Thoracic aorta (tissue), 2 donors: ENCODE measurements around the gene STX16. TPM values are rescaled to one million over a fixed set of nuclear protein-coding genes. Genes with fewer than 3 reads are reported as not detected.

Experiments
- ATAC-seq: fragments of 150-250 bp; one replicate; pipeline ENCODE4 v1.8.0; 2017; ENCODE audit warnings: low read depth; ENCODE audit not compliant: insufficient number of reproducible peaks, low FRiP score
- DNase-seq: peaks from one replicate; pipeline ENCODE4 v3.0.0-alpha.2; 2020; ENCODE audit warnings: low spot score
- H3K27ac ChIP-seq, 2 donors: fragments of 200-600 bp; sonication (generic); 1 replicate in 1 of 2; 2 replicates in 1 of 2; pipeline ENCODE4 v1.5.1; 2016; ENCODE audit warnings: mild to moderate bottlenecking in 2 of 2, moderate library complexity in 2 of 2
- H3K27me3 ChIP-seq: fragments of 200-600 bp; sonication (generic); replicated peaks from 2 replicates; pipeline ENCODE4 v1.6.0; 2016; ENCODE audit warnings: mild to moderate bottlenecking; ENCODE audit not compliant: insufficient read depth
- H3K36me3 ChIP-seq: fragments of 200-600 bp; sonication (generic); one replicate; pipeline ENCODE4 v1.5.1; 2016
- H3K4me1 ChIP-seq, 2 donors: fragments of 200-600 bp; sonication (generic); 1 replicate in 1 of 2; 2 replicates in 1 of 2; pipeline versions ENCODE4 v1.5.1 to v1.6.0; 2016; ENCODE audit warnings: low read depth in 2 of 2, mild to moderate bottlenecking in 1 of 2; ENCODE audit not compliant: control insufficient read depth in 1 of 2
- H3K4me3 ChIP-seq: fragments of 200-600 bp; sonication (generic); 2 replicates; pipeline ENCODE4 v1.5.1; 2016; ENCODE audit warnings: mild to moderate bottlenecking
- H3K9me3 ChIP-seq: fragments of 200-600 bp; sonication (generic); 2 replicates; pipeline ENCODE4 v1.5.1; 2016
- CTCF ChIP-seq: fragments of 200-600 bp; sonication (generic); IDR thresholded peaks from one replicate; pipeline ENCODE4 v1.5.1; 2019; ENCODE audit warnings: antibody characterized with exemption
- total RNA-seq, 2 donors: library from RNA; depleted of rRNA; stranded (reverse); fragments of >200 nt; gene quantifications; one replicate each; pipeline versions ENCODE4 v1.1.0 to v1.2.3, GENCODE V29; 2016

Gene STX16
- total RNA-seq, 2 donors from 2014 or later, result 66.3 to 109 TPM

DNA sequence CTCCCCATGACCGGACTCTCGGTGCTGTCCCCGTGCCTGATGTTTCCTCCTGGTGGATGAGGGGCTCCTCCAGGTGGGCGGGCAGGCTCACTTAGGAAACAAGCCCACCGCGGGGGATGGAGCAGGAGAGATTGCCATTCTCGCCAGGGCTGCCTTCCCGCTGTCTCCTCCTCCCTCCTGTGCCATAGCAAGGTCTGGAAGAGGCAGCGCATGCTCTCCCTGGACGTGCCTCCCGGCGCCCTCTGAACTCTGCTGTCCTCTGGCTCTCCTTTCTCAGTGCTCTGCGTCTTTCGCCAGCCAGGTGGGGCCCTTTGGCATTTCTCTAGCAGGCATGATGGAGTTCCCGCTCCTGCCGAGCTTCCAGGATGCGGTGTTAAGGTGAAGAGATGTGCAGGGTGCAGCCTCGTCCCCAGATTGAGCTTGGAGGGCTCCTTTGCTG lies 24.1 kb downstream of the STX16 start:
- no peak for TF ChIP-seq CTCF
- H3K36me3 ChIP-seq, result peaks cover 40% of the 10 kb centered on the region
- H3K4me3 ChIP-seq, result no peak overlapping the region
- no peak overlapping the region for H3K27ac ChIP-seq
- H3K27me3 ChIP-seq, result no peaks in the 10 kb centered on the region
- no peaks in the 10 kb centered on the region for H3K9me3 ChIP-seq
- no peak for DNase-seq
- H3K4me1 ChIP-seq, result no peaks in the 10 kb centered on the region
- ATAC-seq, result no peak

DNA sequence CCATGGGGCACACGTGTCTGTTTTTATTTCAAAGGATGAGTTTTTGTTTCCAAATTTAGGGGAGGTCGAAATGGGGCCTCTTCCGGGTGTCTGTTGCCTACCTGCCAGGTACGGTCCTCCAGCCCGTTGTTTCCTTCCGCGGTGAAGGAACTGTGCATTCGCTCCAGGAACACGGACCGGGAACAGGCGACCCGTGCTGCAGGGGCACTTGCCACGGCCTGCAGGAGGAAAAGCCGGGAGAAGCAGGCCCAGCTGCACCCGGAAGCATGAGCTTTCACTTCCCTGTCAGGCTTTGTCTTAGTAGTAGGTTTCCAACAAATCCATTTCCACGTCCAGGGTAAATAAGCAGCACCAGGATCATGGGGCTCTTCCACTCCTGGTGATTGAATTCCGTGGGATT lies 24.6 kb downstream of the STX16 start:
- no peak for ATAC-seq
- no peak for TF ChIP-seq CTCF
- Histone ChIP-seq H3K4me3 (no peak overlapping the region), H3K27ac (no peak overlapping the region), H3K9me3 (no peaks in the 10 kb centered on the region), H3K4me1 (no peaks in the 10 kb centered on the region), H3K36me3 (peaks cover 35% of the 10 kb centered on the region), H3K27me3 (no peaks in the 10 kb centered on the region)
- no peak for DNase-seq

DNA sequence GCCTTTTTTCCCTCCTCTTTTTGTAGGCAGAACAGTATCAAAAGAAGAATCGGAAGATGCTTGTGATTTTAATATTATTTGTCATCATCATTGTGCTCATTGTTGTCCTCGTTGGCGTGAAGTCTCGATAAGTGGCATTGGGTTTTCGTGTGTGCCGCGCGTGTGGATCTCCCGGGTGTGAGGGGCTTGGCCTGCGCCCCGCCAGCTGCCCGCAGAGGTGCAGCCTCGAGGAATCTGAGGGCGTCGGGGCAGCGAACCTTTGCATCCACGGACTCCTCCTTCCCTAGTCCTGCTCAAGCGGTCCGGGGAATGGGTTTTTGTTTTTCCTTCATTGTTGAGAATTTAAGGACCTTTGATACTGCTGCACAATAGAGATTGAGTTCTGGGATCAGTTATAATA lies 25.1 kb downstream of the STX16 start:
- TF ChIP-seq CTCF, result no peak

DNA sequence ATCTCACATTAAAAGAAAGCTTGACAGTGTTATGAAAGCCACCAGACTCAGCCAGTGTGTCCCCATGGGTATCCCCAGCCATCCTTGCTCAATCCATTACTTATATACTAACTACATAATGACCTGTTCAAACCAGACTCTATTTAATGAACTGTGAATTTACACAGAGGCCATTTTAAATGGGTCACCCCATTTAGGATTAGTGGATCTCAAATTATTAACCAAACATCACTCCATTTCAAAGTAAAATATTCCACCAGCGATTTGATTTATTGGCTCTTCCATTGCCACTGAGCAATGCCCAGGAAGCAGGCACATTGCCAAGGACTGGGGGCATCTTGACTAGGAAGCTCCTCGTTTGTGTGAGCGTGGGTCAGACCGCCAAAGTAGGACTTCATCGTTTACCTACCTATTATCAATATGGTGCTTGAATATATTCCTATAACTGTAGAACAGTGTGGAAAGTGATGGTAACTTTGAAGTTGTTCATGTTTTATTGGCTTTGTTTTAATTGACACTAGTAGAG lies 26.1 kb downstream of the STX16 start:
- no peak for TF ChIP-seq CTCF
- Histone ChIP-seq H3K36me3 (peaks cover 31% of the 10 kb centered on the region), H3K4me1 (no peaks in the 10 kb centered on the region), H3K27ac (no peak overlapping the region), H3K9me3 (no peaks in the 10 kb centered on the region), H3K4me3 (no peak overlapping the region), H3K27me3 (no peaks in the 10 kb centered on the region)
- ATAC-seq, result no peak
- no peak for DNase-seq

More for the DNA sequence above, 25.1 kb downstream of the STX16 start:
- no peak overlapping the region for H3K27ac ChIP-seq
- no peaks in the 10 kb centered on the region for H3K27me3 ChIP-seq
- DNase-seq (no peak), ATAC-seq (no peak)
- no peak overlapping the region for H3K4me3 ChIP-seq
- no peaks in the 10 kb centered on the region for H3K9me3 ChIP-seq
- no peaks in the 10 kb centered on the region for H3K4me1 ChIP-seq
- peaks cover 31% of the 10 kb centered on the region for H3K36me3 ChIP-seq

- no peak overlapping the region for H3K27ac ChIP-seq
- H3K4me3 ChIP-seq, result no peak overlapping the region
- no peak for ATAC-seq
- no peaks in the 10 kb centered on the region for H3K9me3 ChIP-seq
- DNase-seq, result no peak
- no peaks in the 10 kb centered on the region for H3K27me3 ChIP-seq
- no peaks in the 10 kb centered on the region for H3K4me1 ChIP-seq
- no peak for TF ChIP-seq CTCF
- peaks cover 28% of the 10 kb centered on the region for H3K36me3 ChIP-seq
Measured at GRCh38 chr20:58677808-58678207, 26.7 kb downstream of the STX16 start.
